ENCODE data around the gene DCUN1D1. TPM values are rescaled to one million over a fixed set of nuclear protein-coding genes. Genes with fewer than 3 reads are reported as not detected.

The DCUN1D1 gene
- total RNA-seq, 4 donors from 2014 or later, result 33.6 to 52.8 (median 35.0) TPM

- no peak for DNase-seq
- H3K27me3 ChIP-seq, result no peaks in the 10 kb centered on the region
- no peak overlapping the region for H3K4me3 ChIP-seq (replicated peaks in 1 of 3)
- WGBS, 2 donors, result 86 to 90% methylated on average over 9 of the region's 9 CpGs
- H3K9me3 ChIP-seq, result no peaks in the 10 kb centered on the region
- H3K36me3 ChIP-seq, result no peaks in the 10 kb centered on the region
- peaks cover 0 to 5% of the 10 kb centered on the region in 2 donors for H3K4me1 ChIP-seq
- no peak overlapping the region for H3K27ac ChIP-seq
- TF ChIP-seq CTCF (IDR thresholded peaks at IDR 0.05) (no peak), POLR2A (IDR thresholded peaks at IDR 0.05) (no peak)
- intact Hi-C loops (cut with DNase I), result no loop called here
These were observed 59.7 kb downstream of the DCUN1D1 start for GRCh38 chr3:182920515-182921084.

- Histone ChIP-seq H3K9me3 (no peaks in the 10 kb centered on the region), H3K4me3 (replicated peaks in 1 of 3) (no peak overlapping the region), H3K27ac (no peak overlapping the region), H3K27me3 (no peaks in the 10 kb centered on the region), H3K36me3 (no peaks in the 10 kb centered on the region), H3K4me1 (peaks cover 0 to 5% of the 10 kb centered on the region in 2 donors)
- WGBS, 2 donors, result 76 to 84% methylated on average over 5 of the region's 5 CpGs
- intact Hi-C loops (cut with DNase I), result no loop called here
- no peak for TF ChIP-seq CTCF (IDR thresholded peaks at IDR 0.05)
- TF ChIP-seq POLR2A (IDR thresholded peaks at IDR 0.05), result no peak
- DNase-seq, result no peak
These were observed 60.4 kb downstream of the DCUN1D1 start for GRCh38 chr3:182919866-182920357.

GRCh38 chr3:182917134-182917533 is 63.2 kb downstream of the DCUN1D1 start:
- no peak overlapping the region for H3K4me3 ChIP-seq (replicated peaks in 1 of 3)
- 90 to 92% methylated on average over 3 of the region's 3 CpGs for WGBS, 2 donors

GRCh38 chr3:182914341-182914740 is 66.0 kb downstream of the DCUN1D1 start:
- intact Hi-C loops (cut with DNase I), result no loop called here
- TF ChIP-seq POLR2A (IDR thresholded peaks at IDR 0.05) (no peak), CTCF (IDR thresholded peaks at IDR 0.05) (no peak)
- Histone ChIP-seq H3K27ac (no peak overlapping the region), H3K9me3 (no peaks in the 10 kb centered on the region), H3K4me3 (replicated peaks in 1 of 3) (no peak overlapping the region), H3K36me3 (peaks cover 0 to 6% of the 10 kb centered on the region in 2 donors), H3K27me3 (no peaks in the 10 kb centered on the region), H3K4me1 (no peaks in the 10 kb centered on the region)
- DNase-seq, result no peak
- WGBS, 2 donors, result 94 to 98% methylated on average over 1 of the region's 1 CpG

More at GRCh38 chr3:182917134-182917533, 63.2 kb downstream of the DCUN1D1 start:
- Histone ChIP-seq H3K9me3 (no peaks in the 10 kb centered on the region), H3K27ac (no peak overlapping the region), H3K27me3 (no peaks in the 10 kb centered on the region), H3K36me3 (peaks cover 0 to 6% of the 10 kb centered on the region in 2 donors), H3K4me1 (peaks cover 0 to 5% of the 10 kb centered on the region in 2 donors)
- TF ChIP-seq CTCF (IDR thresholded peaks at IDR 0.05) (no peak), POLR2A (IDR thresholded peaks at IDR 0.05) (no peak)
- intact Hi-C loops (cut with DNase I), result no loop called here
- no peak for DNase-seq

- Histone ChIP-seq H3K27me3 (no peaks in the 10 kb centered on the region), H3K4me3 (replicated peaks in 1 of 3) (no peak overlapping the region), H3K27ac (no peak overlapping the region), H3K4me1 (no peaks in the 10 kb centered on the region), H3K36me3 (peaks cover 0 to 6% of the 10 kb centered on the region in 2 donors), H3K9me3 (no peaks in the 10 kb centered on the region)
- intact Hi-C loops (cut with DNase I), result no loop called here
- DNase-seq, result no peak
- TF ChIP-seq POLR2A (IDR thresholded peaks at IDR 0.05) (no peak), CTCF (IDR thresholded peaks at IDR 0.05) (no peak)
- WGBS, 2 donors, result 86 to 91% methylated on average over 4 of the region's 4 CpGs
These were observed 66.4 kb downstream of the DCUN1D1 start for GRCh38 chr3:182913889-182914288.

Data from thyroid gland (tissue), 4 donors.